Upper lobe of left lung (tissue), 4 donors: ENCODE results near the gene TMEM117.

ENCODE experiments used
- EP300 ChIP-seq, 4 donors: sonication (generic); formaldehyde crosslinking; IDR thresholded peaks; one replicate each; pipeline ENCODE4 v1.5.1; 2017; ENCODE audit warnings: antibody characterized with exemption in 4 of 4, control low read depth in 2 of 4
- POLR2A ChIP-seq, 4 donors: fragments of 450-650 bp; IDR thresholded peaks; one replicate each; pipeline ENCODE4 v1.5.1; 2016 to 2017; ENCODE audit warnings: antibody characterized with exemption in 4 of 4, mild to moderate bottlenecking in 2 of 4
- POLR2AphosphoS5 ChIP-seq, 2 donors: sonication (generic); formaldehyde crosslinking; IDR thresholded peaks; one replicate each; pipeline ENCODE4 v1.5.1; 2017; ENCODE audit warnings: antibody characterized with exemption in 2 of 2
- TF ChIP-seq, protein P1 (sequence below), 6 experiments: fragments of 450-650 bp in 4 of 6; fragments of 200-600 bp in 2 of 6; sonication (generic) in 2 of 6; IDR thresholded peaks; one replicate each; pipeline ENCODE4 v1.5.1; 2016 to 2019; ENCODE audit warnings: antibody characterized with exemption in 6 of 6

DNA sequence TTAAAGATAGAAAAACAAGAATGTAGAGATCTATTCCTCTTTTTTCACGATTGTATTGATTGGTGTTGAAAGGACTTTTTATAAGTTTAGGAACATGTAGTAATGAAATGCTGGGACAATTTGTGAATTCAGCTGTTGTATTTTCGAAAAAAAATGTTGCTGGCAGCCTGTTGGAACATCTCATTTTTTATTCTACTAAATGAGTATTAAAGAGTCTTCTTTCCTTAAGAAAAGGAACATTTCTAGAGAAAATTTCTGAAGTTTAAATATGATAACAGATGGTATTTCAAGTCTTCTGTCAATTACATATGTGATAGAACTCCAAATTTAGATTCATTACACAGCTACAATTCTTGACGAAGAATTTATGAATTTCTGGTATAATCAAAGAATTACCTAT lies 189.6 kb downstream of the TMEM117 start:
- TF ChIP-seq, protein P1, sequence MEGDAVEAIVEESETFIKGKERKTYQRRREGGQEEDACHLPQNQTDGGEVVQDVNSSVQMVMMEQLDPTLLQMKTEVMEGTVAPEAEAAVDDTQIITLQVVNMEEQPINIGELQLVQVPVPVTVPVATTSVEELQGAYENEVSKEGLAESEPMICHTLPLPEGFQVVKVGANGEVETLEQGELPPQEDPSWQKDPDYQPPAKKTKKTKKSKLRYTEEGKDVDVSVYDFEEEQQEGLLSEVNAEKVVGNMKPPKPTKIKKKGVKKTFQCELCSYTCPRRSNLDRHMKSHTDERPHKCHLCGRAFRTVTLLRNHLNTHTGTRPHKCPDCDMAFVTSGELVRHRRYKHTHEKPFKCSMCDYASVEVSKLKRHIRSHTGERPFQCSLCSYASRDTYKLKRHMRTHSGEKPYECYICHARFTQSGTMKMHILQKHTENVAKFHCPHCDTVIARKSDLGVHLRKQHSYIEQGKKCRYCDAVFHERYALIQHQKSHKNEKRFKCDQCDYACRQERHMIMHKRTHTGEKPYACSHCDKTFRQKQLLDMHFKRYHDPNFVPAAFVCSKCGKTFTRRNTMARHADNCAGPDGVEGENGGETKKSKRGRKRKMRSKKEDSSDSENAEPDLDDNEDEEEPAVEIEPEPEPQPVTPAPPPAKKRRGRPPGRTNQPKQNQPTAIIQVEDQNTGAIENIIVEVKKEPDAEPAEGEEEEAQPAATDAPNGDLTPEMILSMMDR (IDR thresholded peaks at IDR 0.05) = no peak
- no peak for TF ChIP-seq POLR2A (IDR thresholded peaks at IDR 0.05)
- TF ChIP-seq POLR2AphosphoS5 (IDR thresholded peaks at IDR 0.05) = no peak
- TF ChIP-seq EP300 (IDR thresholded peaks at IDR 0.05) = no peak
